Esophagus muscularis mucosa (tissue), 4 donors: ENCODE results near the gene OPTC. TPM values are rescaled to one million over a fixed set of nuclear protein-coding genes. Genes with fewer than 3 reads are reported as not detected.
A peak's percentile ranks its signal among the peaks of the same experiment; 100 is the strongest.
"Not testable (repeated sequence)": the region's sequence is repeated elsewhere in the genome, so short reads cannot be mapped to it uniquely, and the experiment has no call there.

Experiments
- DNase-seq: peaks from one replicate; pipeline ENCODE4 v3.0.0-alpha.2; 2017; ENCODE audit errors: extremely low spot score
- H3K27ac ChIP-seq, 4 donors: fragments of 200-600 bp; sonication (generic); replicated peaks in 1 of 4; 1 replicate in 3 of 4; 2 replicates in 1 of 4; pipeline ENCODE4 v1.5.1; 2016 to 2019; ENCODE audit warnings: mild to moderate bottlenecking in 1 of 4
- H3K27me3 ChIP-seq, 4 donors: fragments of 200-600 bp; sonication (generic); one replicate each; pipeline versions ENCODE4 v1.5.1 to v1.6.0; 2016 to 2019
- H3K36me3 ChIP-seq, 4 donors: fragments of 200-600 bp; sonication (generic); one replicate each; pipeline ENCODE4 v1.5.1; 2016 to 2019
- H3K4me1 ChIP-seq, 4 donors: fragments of 200-600 bp; sonication (generic); one replicate each; pipeline ENCODE4 v1.5.1; 2016 to 2019
- H3K4me3 ChIP-seq, 4 donors: fragments of 200-600 bp; sonication (generic); 1 replicate in 2 of 4; 2 replicates in 2 of 4; pipeline ENCODE4 v1.5.1; 2016 to 2019; ENCODE audit warnings: mild to moderate bottlenecking in 4 of 4, moderate library complexity in 1 of 4
- H3K9me3 ChIP-seq, 4 donors: fragments of 200-600 bp; sonication (generic); 1 replicate in 3 of 4; 2 replicates in 1 of 4; pipeline ENCODE4 v1.5.1; 2016 to 2019
- EP300 ChIP-seq: sonication (generic); formaldehyde crosslinking; IDR thresholded peaks from one replicate; pipeline ENCODE4 v1.6.1; 2017; ENCODE audit warnings: antibody characterized with exemption
- POLR2A ChIP-seq: fragments of 450-650 bp; IDR thresholded peaks from one replicate; pipeline ENCODE4 v1.6.1; 2017; ENCODE audit warnings: antibody characterized with exemption, moderate library complexity, mild to moderate bottlenecking, low read depth
- POLR2AphosphoS5 ChIP-seq, 2 donors: sonication (generic); formaldehyde crosslinking; IDR thresholded peaks; one replicate each; pipeline ENCODE4 v1.6.1; 2017; ENCODE audit warnings: antibody characterized with exemption in 2 of 2
- WGBS: methylation state at CpG from one replicate; pipeline ENCODE4 v1.1.5; 2018; 5-methylcytosine and 5-hydroxymethylcytosine counted together
- intact Hi-C: fragments of 100-400 bp; cut with DNase I; formaldehyde crosslinking; loops from one replicate; pipeline ENCODE4 v1.15.1; 2023
- total RNA-seq, 4 donors: library from RNA; depleted of rRNA; stranded (reverse); fragments of >200 nt; gene quantifications; one replicate each; pipeline versions ENCODE4 v1.1.0 to v1.2.1, GENCODE V29; 2016
- TF ChIP-seq, protein P1 (sequence below), 3 experiments: fragments of 200-600 bp in 2 of 3; fragments of 450-650 bp in 1 of 3; sonication (generic) in 2 of 3; IDR thresholded peaks; one replicate each; pipeline ENCODE4 v1.5.1; 2017 to 2019; ENCODE audit warnings: antibody characterized with exemption in 3 of 3, mild to moderate bottlenecking in 2 of 3, moderate library complexity in 1 of 3

The OPTC gene, protein sequence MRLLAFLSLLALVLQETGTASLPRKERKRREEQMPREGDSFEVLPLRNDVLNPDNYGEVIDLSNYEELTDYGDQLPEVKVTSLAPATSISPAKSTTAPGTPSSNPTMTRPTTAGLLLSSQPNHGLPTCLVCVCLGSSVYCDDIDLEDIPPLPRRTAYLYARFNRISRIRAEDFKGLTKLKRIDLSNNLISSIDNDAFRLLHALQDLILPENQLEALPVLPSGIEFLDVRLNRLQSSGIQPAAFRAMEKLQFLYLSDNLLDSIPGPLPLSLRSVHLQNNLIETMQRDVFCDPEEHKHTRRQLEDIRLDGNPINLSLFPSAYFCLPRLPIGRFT
- total RNA-seq = not detected

DNA sequence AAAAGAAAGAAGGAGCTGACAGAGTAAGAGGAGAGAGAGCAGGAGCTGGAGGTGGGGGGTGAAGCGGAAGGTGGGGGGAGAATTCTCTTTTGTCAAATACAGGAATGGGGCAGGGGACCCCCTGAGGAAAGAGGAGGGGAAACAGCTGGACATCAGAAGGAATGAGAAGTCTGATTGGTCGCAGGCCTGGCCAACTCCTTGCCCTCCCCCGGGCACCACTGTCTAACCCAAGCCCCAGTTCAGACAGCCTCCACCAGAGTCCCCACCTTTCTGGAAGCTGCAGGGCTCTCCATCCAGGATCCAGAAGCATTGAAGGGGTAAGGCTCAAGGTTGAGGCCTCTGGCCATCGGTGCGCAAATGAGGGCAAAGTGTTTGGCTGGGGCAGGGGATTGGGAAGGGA is at the start of gene OPTC:
TSS of gene OPTC (plus strand) at position 253 of the 400 bp plus-strand sequence. CDS start 1,853 bp downstream, outside the sequence.
- TF ChIP-seq, protein P1, sequence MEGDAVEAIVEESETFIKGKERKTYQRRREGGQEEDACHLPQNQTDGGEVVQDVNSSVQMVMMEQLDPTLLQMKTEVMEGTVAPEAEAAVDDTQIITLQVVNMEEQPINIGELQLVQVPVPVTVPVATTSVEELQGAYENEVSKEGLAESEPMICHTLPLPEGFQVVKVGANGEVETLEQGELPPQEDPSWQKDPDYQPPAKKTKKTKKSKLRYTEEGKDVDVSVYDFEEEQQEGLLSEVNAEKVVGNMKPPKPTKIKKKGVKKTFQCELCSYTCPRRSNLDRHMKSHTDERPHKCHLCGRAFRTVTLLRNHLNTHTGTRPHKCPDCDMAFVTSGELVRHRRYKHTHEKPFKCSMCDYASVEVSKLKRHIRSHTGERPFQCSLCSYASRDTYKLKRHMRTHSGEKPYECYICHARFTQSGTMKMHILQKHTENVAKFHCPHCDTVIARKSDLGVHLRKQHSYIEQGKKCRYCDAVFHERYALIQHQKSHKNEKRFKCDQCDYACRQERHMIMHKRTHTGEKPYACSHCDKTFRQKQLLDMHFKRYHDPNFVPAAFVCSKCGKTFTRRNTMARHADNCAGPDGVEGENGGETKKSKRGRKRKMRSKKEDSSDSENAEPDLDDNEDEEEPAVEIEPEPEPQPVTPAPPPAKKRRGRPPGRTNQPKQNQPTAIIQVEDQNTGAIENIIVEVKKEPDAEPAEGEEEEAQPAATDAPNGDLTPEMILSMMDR (IDR thresholded peaks at IDR 0.05) = no peak
- no peak for TF ChIP-seq EP300
- TF ChIP-seq POLR2AphosphoS5 (IDR thresholded peaks at IDR 0.05) = no peak
- TF ChIP-seq POLR2A = no peak
- Histone ChIP-seq H3K36me3 (peaks cover 0 to 11% (median 1%) of the 10 kb centered on the region in 4 donors), H3K9me3 (no peaks in the 10 kb centered on the region), H3K4me1 (peaks cover 0 to 18% (median 6%) of the 10 kb centered on the region in 4 donors), H3K27me3 (no peaks in the 10 kb centered on the region), H3K4me3 (no peak within 1 kb of the TSS), H3K27ac (no peak within 1 kb of the TSS)
- intact Hi-C loops = no loop called here
- no peak for DNase-seq
- WGBS = 91% methylated on average over 5 of the region's 5 CpGs

DNA sequence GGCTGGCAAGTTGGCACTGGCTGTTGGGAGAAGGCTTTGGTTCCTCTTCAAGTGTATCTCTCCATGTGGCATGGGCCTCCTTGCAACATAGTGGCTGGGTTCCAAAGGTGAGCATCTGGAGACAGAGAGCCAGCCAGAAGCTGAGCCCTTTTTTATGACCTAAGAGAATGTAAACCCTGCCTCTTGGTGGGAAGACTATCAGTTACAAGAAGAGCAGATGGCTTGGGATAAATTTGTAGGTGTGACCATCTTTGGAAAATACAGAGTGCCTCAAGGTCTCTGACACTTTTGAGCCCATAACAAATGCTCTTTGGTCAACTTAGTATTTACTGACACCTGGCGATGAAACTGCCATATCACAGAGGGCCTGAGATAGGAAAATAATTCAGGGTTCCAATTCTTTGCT is 49.8 kb upstream of the OPTC start:
- Histone ChIP-seq H3K4me3 (no peak overlapping the region), H3K4me1 (peaks cover 14 to 33% (median 22%) of the 10 kb centered on the region in 4 donors), H3K27ac (no peak overlapping the region), H3K9me3 (peaks cover 0 to 7% (median 0%) of the 10 kb centered on the region in 4 donors), H3K27me3 (no peaks in the 10 kb centered on the region), H3K36me3 (no peaks in the 10 kb centered on the region)
- intact Hi-C loops = loop anchor here (5.0 kb wide), 2 partner anchors 43 to 177 kb away; no protein-coding TSS in a partner anchor
- no peak for TF ChIP-seq EP300
- TF ChIP-seq, protein P1 (IDR thresholded peaks at IDR 0.05) = no peak
- TF ChIP-seq POLR2A = no peak
- no peak for TF ChIP-seq POLR2AphosphoS5 (IDR thresholded peaks at IDR 0.05)
- DNase-seq = no peak
- 100% methylated on average over 1 of the region's 1 CpG for WGBS

DNA sequence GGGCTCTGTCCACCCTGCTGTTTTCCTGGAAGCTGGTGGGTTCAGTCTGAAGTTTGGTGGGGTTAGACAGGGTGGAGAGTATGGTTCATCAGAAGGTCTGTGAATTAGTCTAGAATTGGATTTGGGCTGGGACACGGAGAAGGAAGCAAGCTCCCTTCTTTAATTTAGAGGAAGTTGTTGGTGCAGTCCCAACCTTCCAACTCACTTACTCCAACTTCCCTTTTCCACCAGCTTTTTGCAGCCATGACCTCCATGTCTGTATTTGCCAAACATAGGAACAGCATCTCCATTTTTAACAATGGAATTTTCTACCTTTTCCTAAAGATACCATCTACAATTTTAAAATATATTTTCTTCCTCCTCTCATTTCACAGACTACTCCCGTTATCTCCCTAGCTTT is 46.8 kb upstream of the OPTC start:
- TF ChIP-seq POLR2AphosphoS5 (IDR thresholded peaks at IDR 0.05) (no peak), EP300 (no peak), POLR2A (no peak)
- TF ChIP-seq, protein P1 (IDR thresholded peaks at IDR 0.05) = no peak
- DNase-seq = no peak
- Histone ChIP-seq H3K27ac (no peak overlapping the region), H3K4me1 (peaks cover 0 to 24% (median 6%) of the 10 kb centered on the region in 4 donors), H3K36me3 (no peaks in the 10 kb centered on the region), H3K9me3 (peaks cover 0 to 7% (median 0%) of the 10 kb centered on the region in 4 donors), H3K4me3 (no peak overlapping the region), H3K27me3 (no peaks in the 10 kb centered on the region)
- 88% methylated on average over 2 of the region's 2 CpGs for WGBS
- intact Hi-C loops = no loop called here

DNA sequence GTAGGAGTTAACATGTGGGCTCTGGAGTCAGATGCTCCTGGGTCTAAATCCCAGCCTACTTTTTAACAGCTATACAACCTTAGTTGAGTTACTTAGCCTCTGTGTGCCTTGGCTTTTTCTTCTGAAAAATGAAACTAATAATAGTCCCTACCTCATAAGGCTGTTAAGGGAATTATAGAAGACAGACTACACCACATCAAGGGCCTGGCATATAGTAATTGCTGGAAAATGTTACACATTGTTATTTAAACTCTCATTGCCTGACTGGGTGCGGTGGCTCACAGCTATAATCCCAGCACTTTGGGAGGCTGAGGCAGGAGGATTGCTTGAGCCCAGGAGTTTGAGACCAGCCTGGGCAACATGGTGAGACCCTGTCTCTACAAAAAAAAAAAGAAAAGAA is 46.4 kb upstream of the OPTC start:
- H3K36me3 ChIP-seq, H3K4me3 ChIP-seq, H3K27me3 ChIP-seq, H3K9me3 ChIP-seq, DNase-seq, intact Hi-C loops: not testable (repeated sequence)
- 80% methylated on average over 1 of the region's 1 CpG for WGBS
- Histone ChIP-seq H3K4me1 (peaks cover 0 to 24% (median 6%) of the 10 kb centered on the region in 4 donors), H3K27ac (peak overlapping the region in 1 of 4 donors; percentile 40)

DNA sequence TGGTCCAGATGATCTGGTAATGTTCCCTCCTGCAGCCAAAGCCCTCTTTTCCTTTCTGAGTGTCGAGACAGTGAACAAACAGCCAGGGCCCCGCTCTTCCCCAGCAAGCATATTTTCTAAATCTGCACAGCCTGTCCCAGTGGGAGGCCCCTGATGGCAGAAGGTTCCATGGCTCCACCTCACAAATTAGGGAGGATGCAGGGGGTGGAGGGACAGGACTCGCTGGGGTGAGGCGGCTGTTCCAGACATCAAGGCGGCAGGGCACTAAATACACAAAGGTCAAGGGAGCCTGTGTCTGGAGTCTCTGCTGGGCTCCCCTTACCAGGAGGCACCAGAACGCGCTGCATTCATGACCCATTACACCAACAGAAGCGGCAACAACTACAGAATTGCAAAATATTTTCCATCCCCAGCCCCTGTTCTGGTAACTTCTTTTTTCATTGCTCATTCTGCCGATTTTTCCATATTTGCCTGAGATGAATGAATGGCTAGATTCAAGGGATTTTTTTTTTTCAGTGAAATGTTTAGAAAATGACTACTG is 45.4 kb upstream of the OPTC start:
- intact Hi-C loops = no loop called here
- H3K4me3 ChIP-seq = no peak overlapping the region
- no peaks in the 10 kb centered on the region for H3K27me3 ChIP-seq
- no peaks in the 10 kb centered on the region for H3K36me3 ChIP-seq
- peak overlapping the region in 3 of 4 donors; percentile 7 to 40 (median 34) for H3K27ac ChIP-seq
- no peak for DNase-seq
- TF ChIP-seq POLR2A (no peak), POLR2AphosphoS5 (IDR thresholded peaks at IDR 0.05) (peak; percentile 19 to 52)
- H3K4me1 ChIP-seq = peaks cover 0 to 30% (median 10%) of the 10 kb centered on the region in 4 donors
- WGBS = 79% methylated on average over 9 of the region's 9 CpGs
- H3K9me3 ChIP-seq = peaks cover 0 to 7% (median 0%) of the 10 kb centered on the region in 4 donors
